Endothelial cell (in vitro differentiated cells): Measurements from ENCODE around the gene CHRNE. TPM values are rescaled to one million over a fixed set of nuclear protein-coding genes. Genes with fewer than 3 reads are reported as not detected.
"Not testable (repeated sequence)": the region's sequence is repeated elsewhere in the genome, so short reads cannot be mapped to it uniquely, and the experiment has no call there.

Experiments used
- DNase-seq: peaks from one replicate; pipeline ENCODE4 v3.0.0; 2021; ENCODE audit warnings: low spot score
- H3K27ac Mint-ChIP-seq: one replicate; pipeline ENCODE4 v1.8.0; 2021; ENCODE audit warnings: mixed read lengths, inconsistent platforms; ENCODE audit not compliant: unreplicated experiment
- H3K27me3 Mint-ChIP-seq: one replicate; pipeline ENCODE4 v1.8.0; 2021; ENCODE audit warnings: mild to moderate bottlenecking, moderate library complexity, mixed read lengths, inconsistent platforms; ENCODE audit not compliant: unreplicated experiment
- H3K36me3 Mint-ChIP-seq: one replicate; pipeline ENCODE4 v1.8.0; 2021; ENCODE audit warnings: mild to moderate bottlenecking, low read depth, mixed read lengths, inconsistent platforms; ENCODE audit not compliant: unreplicated experiment
- H3K4me1 Mint-ChIP-seq: one replicate; pipeline ENCODE4 v1.8.0; 2021; ENCODE audit warnings: mild to moderate bottlenecking, mixed read lengths, inconsistent platforms; ENCODE audit not compliant: unreplicated experiment
- H3K4me3 Mint-ChIP-seq: one replicate; pipeline ENCODE4 v1.8.0; 2021; ENCODE audit warnings: mild to moderate bottlenecking, mixed read lengths, inconsistent platforms; ENCODE audit not compliant: unreplicated experiment
- H3K9me3 Mint-ChIP-seq: one replicate; pipeline ENCODE4 v1.8.0; 2021; ENCODE audit warnings: mixed read lengths, inconsistent platforms; ENCODE audit not compliant: unreplicated experiment
- total RNA-seq: library from RNA; stranded (reverse); fragmentation: NEBNext Ultra II Directional; extraction: Animal tissue kit (Norgen Biotek cat#: 25700); gene quantifications from one replicate; pipeline ENCODE4 v1.2.1, GENCODE V29; 2021; ENCODE audit not compliant: unreplicated experiment
- TF ChIP-seq, protein P1 (sequence below): fragments of 200-600 bp; sonication (generic); IDR thresholded peaks from one replicate; pipeline ENCODE4 v1.5.0; 2021; ENCODE audit warnings: antibody characterized with exemption; ENCODE audit not compliant: unreplicated experiment

The CHRNE gene
- total RNA-seq, 1 donor from 2014 or later = 1.2 TPM

DNA sequence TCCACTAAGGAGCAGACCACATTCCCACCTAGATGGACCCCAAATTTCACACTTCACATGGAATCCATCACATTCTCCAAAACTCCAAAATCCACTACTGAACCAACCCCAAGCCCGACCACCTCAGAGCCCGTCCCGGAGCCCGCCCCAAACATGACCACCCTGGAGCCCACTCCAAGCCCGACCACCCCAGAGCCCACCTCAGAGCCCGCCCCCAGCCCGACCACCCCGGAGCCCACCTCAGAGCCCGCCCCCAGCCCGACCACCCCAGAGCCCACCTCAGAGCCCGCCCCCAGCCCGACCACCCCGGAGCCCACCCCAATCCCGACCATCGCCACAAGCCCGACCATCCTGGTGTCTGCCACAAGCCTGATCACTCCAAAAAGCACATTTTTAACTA, 30.7 kb upstream of the CHRNE start:
- TF ChIP-seq, protein P1, sequence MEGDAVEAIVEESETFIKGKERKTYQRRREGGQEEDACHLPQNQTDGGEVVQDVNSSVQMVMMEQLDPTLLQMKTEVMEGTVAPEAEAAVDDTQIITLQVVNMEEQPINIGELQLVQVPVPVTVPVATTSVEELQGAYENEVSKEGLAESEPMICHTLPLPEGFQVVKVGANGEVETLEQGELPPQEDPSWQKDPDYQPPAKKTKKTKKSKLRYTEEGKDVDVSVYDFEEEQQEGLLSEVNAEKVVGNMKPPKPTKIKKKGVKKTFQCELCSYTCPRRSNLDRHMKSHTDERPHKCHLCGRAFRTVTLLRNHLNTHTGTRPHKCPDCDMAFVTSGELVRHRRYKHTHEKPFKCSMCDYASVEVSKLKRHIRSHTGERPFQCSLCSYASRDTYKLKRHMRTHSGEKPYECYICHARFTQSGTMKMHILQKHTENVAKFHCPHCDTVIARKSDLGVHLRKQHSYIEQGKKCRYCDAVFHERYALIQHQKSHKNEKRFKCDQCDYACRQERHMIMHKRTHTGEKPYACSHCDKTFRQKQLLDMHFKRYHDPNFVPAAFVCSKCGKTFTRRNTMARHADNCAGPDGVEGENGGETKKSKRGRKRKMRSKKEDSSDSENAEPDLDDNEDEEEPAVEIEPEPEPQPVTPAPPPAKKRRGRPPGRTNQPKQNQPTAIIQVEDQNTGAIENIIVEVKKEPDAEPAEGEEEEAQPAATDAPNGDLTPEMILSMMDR = no peak
- H3K4me1 Mint-ChIP-seq = peaks cover 19% of the 10 kb centered on the region
- H3K36me3 Mint-ChIP-seq = peaks cover 19% of the 10 kb centered on the region
- no peak for DNase-seq
- H3K4me3 Mint-ChIP-seq = peak overlapping the region; percentile 70
- H3K9me3 Mint-ChIP-seq = no peaks in the 10 kb centered on the region
- H3K27me3 Mint-ChIP-seq = peaks cover 13% of the 10 kb centered on the region
- peak overlapping the region; percentile 81 for H3K27ac Mint-ChIP-seq

DNA sequence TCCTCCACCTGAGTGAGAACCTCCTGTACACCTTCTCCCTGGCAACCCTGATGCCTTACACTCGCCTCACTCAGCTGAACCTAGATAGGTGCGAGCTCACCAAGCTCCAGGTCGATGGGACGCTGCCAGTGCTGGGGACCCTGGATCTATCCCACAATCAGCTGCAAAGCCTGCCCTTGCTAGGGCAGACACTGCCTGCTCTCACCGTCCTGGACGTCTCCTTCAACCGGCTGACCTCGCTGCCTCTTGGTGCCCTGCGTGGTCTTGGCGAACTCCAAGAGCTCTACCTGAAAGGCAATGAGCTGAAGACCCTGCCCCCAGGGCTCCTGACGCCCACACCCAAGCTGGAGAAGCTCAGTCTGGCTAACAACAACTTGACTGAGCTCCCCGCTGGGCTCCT, 29.9 kb upstream of the CHRNE start:
- peaks cover 19% of the 10 kb centered on the region for H3K36me3 Mint-ChIP-seq
- no peaks in the 10 kb centered on the region for H3K9me3 Mint-ChIP-seq
- peak overlapping the region; percentile 30 for H3K27ac Mint-ChIP-seq
- no peak for DNase-seq
- H3K4me1 Mint-ChIP-seq = peaks cover 19% of the 10 kb centered on the region
- H3K4me3 Mint-ChIP-seq = no peak overlapping the region
- peaks cover 12% of the 10 kb centered on the region for H3K27me3 Mint-ChIP-seq
- TF ChIP-seq, protein P1 = no peak

DNA sequence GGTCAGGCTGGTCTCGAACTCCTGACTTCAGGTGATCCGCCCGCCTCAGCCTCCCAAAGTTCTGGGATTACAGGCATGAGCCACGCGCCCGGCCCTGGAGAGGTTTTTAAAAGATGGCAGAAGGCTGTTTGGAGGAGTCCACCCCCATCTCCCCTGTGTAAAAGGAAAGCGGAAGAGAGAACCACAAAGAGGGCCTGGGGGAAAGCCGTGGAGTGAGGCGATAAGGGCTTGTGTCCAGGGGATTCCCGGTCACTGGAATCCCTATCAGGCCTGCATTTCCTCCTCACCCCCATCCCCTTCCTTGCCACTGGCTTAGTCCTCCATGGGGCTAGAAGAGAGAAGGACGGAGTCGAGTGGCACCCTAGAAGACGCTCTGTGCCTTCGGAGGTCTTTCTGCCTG, 29.1 kb upstream of the CHRNE start, which contains the start of gene GP1BA:
Gene GP1BA, plus strand, starts transcription at position 315 of the 400 bp plus-strand sequence. CDS start 328 bp downstream, outside the sequence.
- peak within 1 kb of the TSS; percentile 13 for H3K4me3 Mint-ChIP-seq
- peaks cover 12% of the 10 kb centered on the region for H3K27me3 Mint-ChIP-seq
- no peak for DNase-seq
- H3K27ac Mint-ChIP-seq = peak within 1 kb of the TSS; percentile 30
- H3K4me1 Mint-ChIP-seq = peaks cover 19% of the 10 kb centered on the region
- TF ChIP-seq, protein P1 = no peak
- H3K36me3 Mint-ChIP-seq = peaks cover 23% of the 10 kb centered on the region
- no peaks in the 10 kb centered on the region for H3K9me3 Mint-ChIP-seq

DNA sequence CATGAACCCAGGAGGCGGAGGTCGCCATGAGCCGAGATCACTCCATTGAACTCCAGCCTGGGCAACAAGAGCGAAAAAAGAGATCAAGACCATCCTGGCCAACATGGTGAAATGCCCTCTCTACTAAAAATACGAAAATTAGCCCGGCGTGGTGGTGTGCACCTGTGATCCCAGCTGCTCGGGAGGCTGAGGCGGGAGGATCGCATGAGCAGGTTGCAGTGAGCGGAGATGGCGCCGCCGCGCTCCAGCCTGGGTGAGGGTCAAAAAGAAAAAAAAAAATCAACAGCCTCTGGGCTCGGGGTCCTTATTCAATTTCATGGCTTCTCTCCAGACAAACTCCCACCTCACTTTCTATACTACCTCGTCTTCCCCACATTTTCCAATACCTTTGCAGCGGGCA, 26.0 kb upstream of the CHRNE start:
- peaks cover 6% of the 10 kb centered on the region for H3K27me3 Mint-ChIP-seq
- H3K9me3 Mint-ChIP-seq = no peaks in the 10 kb centered on the region
- no peak for DNase-seq
- peaks cover 23% of the 10 kb centered on the region for H3K36me3 Mint-ChIP-seq
- H3K4me1 Mint-ChIP-seq = peaks cover 10% of the 10 kb centered on the region
- H3K27ac Mint-ChIP-seq = no peak overlapping the region
- H3K4me3 Mint-ChIP-seq = peak overlapping the region; percentile 65
- TF ChIP-seq, protein P1 = no peak

DNA sequence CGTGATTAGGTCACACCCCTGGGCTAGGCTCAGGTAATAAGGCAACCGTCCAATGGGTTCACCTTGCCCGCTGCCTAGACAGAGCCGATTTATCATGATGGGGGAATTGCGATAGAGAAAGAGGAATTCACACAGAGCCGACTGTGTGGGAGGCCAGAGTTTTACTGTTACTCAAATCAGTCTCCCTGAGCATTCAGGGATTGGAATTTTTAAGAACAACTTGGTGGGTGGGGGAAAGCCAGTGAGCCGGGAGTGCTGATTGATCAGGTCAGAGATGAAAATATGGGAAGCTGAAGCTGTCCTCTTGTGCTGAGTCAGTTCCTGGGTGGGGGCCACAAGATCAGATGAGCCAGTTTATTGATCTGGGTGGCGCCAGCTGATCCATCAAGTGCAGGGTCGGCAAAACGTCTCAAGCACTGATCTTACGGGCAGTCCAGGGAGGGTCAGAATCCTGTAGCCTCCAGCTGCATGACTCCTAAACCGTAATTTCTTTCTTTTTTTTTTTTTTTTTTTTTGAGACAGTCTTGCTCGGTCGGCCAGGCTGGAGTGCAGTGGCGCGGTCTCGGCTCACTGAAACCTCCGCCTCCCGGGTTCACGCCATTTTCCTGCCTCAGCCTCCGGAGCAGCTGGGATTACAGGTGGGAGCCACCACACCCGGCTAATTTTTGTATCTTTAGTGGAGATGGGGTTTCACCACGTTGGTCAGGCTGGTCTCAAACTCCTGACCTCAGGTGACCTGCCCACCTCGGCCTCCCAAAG, 23.9 kb upstream of the CHRNE start:
- H3K9me3 Mint-ChIP-seq, H3K27me3 Mint-ChIP-seq, H3K4me1 Mint-ChIP-seq, H3K27ac Mint-ChIP-seq, DNase-seq: not testable (repeated sequence)
- Mint-ChIP-seq H3K36me3 (peaks cover 23% of the 10 kb centered on the region), H3K4me3 (peak overlapping the region; percentile 3)
